Endothelial cell (in vitro differentiated cells): ENCODE data around the gene PDE3A. TPM values are rescaled to one million over a fixed set of nuclear protein-coding genes. Genes with fewer than 3 reads are reported as not detected.

ENCODE experiments used
- DNase-seq: peaks from one replicate; pipeline ENCODE4 v3.0.0; 2021; ENCODE audit warnings: low spot score
- H3K27ac Mint-ChIP-seq: one replicate; pipeline ENCODE4 v1.8.0; 2021; ENCODE audit warnings: mixed read lengths, inconsistent platforms; ENCODE audit not compliant: unreplicated experiment
- H3K27me3 Mint-ChIP-seq: one replicate; pipeline ENCODE4 v1.8.0; 2021; ENCODE audit warnings: mild to moderate bottlenecking, moderate library complexity, mixed read lengths, inconsistent platforms; ENCODE audit not compliant: unreplicated experiment
- H3K36me3 Mint-ChIP-seq: one replicate; pipeline ENCODE4 v1.8.0; 2021; ENCODE audit warnings: mild to moderate bottlenecking, low read depth, mixed read lengths, inconsistent platforms; ENCODE audit not compliant: unreplicated experiment
- H3K4me1 Mint-ChIP-seq: one replicate; pipeline ENCODE4 v1.8.0; 2021; ENCODE audit warnings: mild to moderate bottlenecking, mixed read lengths, inconsistent platforms; ENCODE audit not compliant: unreplicated experiment
- H3K4me3 Mint-ChIP-seq: one replicate; pipeline ENCODE4 v1.8.0; 2021; ENCODE audit warnings: mild to moderate bottlenecking, mixed read lengths, inconsistent platforms; ENCODE audit not compliant: unreplicated experiment
- H3K9me3 Mint-ChIP-seq: one replicate; pipeline ENCODE4 v1.8.0; 2021; ENCODE audit warnings: mixed read lengths, inconsistent platforms; ENCODE audit not compliant: unreplicated experiment
- CTCF ChIP-seq: fragments of 200-600 bp; sonication (generic); IDR thresholded peaks from one replicate; pipeline ENCODE4 v1.5.0; 2021; ENCODE audit warnings: antibody characterized with exemption; ENCODE audit not compliant: unreplicated experiment
- total RNA-seq: library from RNA; stranded (reverse); fragmentation: NEBNext Ultra II Directional; extraction: Animal tissue kit (Norgen Biotek cat#: 25700); gene quantifications from one replicate; pipeline ENCODE4 v1.2.1, GENCODE V29; 2021; ENCODE audit not compliant: unreplicated experiment

The PDE3A gene
- total RNA-seq, 1 donor from 2014 or later: 0.97 TPM

- DNase-seq: no peak
- no peaks in the 10 kb centered on the region for H3K9me3 Mint-ChIP-seq
- no peak overlapping the region for H3K27ac Mint-ChIP-seq
- TF ChIP-seq CTCF: no peak
- peaks cover 2% of the 10 kb centered on the region for H3K27me3 Mint-ChIP-seq
- no peak overlapping the region for H3K4me3 Mint-ChIP-seq
- H3K36me3 Mint-ChIP-seq: no peaks in the 10 kb centered on the region
- peaks cover 12% of the 10 kb centered on the region for H3K4me1 Mint-ChIP-seq
Observed at GRCh38 chr12:20631711-20632110, 263.4 kb downstream of the PDE3A start.

DNA sequence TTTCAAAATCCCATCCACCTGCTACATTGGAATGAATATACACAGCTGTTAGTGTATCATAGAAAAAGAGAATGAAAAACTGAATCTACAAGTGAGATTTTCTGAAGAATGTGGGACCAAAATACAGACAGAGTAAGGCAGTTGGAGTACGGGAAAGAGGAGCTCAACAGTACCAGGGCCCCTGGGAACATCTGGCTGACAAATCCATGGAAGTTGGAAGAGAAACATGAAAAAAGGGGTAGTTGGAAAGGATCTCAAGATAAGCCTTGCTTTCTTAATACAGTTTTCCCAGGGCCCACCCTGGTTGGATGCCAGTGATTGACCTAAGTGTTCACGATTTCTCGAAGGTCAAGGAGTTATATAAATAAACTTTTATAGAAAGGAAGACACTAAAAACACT lies 272.8 kb downstream of the PDE3A start:
- Mint-ChIP-seq H3K27ac (no peak overlapping the region), H3K36me3 (no peaks in the 10 kb centered on the region)
- DNase-seq: no peak

DNA sequence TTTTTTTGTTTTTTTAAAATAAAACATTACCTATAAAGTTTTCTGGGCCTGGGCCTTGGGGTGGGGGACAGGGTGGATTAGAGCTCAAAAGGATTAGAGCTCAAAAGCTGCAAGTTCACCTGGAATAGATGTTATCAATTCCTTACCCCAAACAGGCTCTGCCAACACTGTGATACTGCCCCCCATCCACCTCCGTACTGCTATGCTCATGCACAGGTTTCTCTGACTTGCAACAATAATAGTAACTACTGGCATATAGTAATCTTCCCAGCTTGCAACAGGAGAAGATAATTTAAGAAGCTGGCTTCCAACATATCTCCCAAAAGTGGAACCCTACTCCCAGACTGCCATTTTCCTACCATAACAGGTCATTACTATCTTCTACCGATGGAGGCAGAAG lies 275.5 kb downstream of the PDE3A start:
- no peaks in the 10 kb centered on the region for H3K36me3 Mint-ChIP-seq
- H3K27ac Mint-ChIP-seq: no peak overlapping the region
- H3K4me3 Mint-ChIP-seq: no peak overlapping the region
- no peak for TF ChIP-seq CTCF
- no peak for DNase-seq
- no peaks in the 10 kb centered on the region for H3K9me3 Mint-ChIP-seq
- no peaks in the 10 kb centered on the region for H3K4me1 Mint-ChIP-seq
- H3K27me3 Mint-ChIP-seq: no peaks in the 10 kb centered on the region

More for the DNA sequence above, 272.8 kb downstream of the PDE3A start:
- H3K9me3 Mint-ChIP-seq: no peaks in the 10 kb centered on the region
- TF ChIP-seq CTCF: no peak
- H3K27me3 Mint-ChIP-seq: no peaks in the 10 kb centered on the region
- peaks cover 2% of the 10 kb centered on the region for H3K4me1 Mint-ChIP-seq
- no peak overlapping the region for H3K4me3 Mint-ChIP-seq

- H3K27ac Mint-ChIP-seq: no peak overlapping the region
- no peak for DNase-seq
Observed at GRCh38 chr12:20646239-20646827, 278.0 kb downstream of the PDE3A start.

More at GRCh38 chr12:20646239-20646827, 278.0 kb downstream of the PDE3A start:
- no peaks in the 10 kb centered on the region for H3K27me3 Mint-ChIP-seq
- H3K9me3 Mint-ChIP-seq: no peaks in the 10 kb centered on the region
- H3K36me3 Mint-ChIP-seq: no peaks in the 10 kb centered on the region
- peak; percentile 55 for TF ChIP-seq CTCF
- H3K4me3 Mint-ChIP-seq: no peak overlapping the region
- H3K4me1 Mint-ChIP-seq: no peaks in the 10 kb centered on the region
